ENCODE data around the gene DNAI4.
"Not testable (repeated sequence)": the region's sequence is repeated elsewhere in the genome, so short reads cannot be mapped to it uniquely, and the experiment has no call there.

Gene DNAI4

GRCh38 chr1:66927528-66927927 is 2.9 kb upstream of the DNAI4 start:
- no peak for FAIRE-seq

GRCh38 chr1:66925944-66926343 is 1.3 kb upstream of the DNAI4 start:
- no peak for FAIRE-seq

GRCh38 chr1:66925558-66925910 is 878 bp upstream of the DNAI4 start:
- no peak for FAIRE-seq

DNA sequence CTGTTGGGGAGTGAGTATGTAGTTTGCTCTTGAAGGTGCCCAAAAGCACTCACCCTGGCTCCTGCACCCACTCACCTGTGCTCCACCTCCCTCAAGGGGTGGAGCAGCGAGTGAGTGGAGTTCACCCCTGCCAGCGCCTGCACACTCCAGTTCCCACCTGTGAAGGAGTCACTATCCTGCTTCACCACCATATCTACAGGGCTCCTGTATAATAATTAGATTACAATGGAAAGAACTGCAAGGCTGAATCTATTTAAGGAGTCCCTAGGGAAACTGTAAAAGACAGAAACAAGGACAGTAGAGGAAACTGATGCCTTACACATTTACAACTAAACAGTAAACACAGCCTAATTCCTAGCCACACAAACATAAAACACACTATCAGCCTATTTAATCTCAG is 4.1 kb downstream of the DNAI4 start:
- no peak for FAIRE-seq

GRCh38 chr1:66919828-66920227 is 4.8 kb downstream of the DNAI4 start:
- no peak for FAIRE-seq

DNA sequence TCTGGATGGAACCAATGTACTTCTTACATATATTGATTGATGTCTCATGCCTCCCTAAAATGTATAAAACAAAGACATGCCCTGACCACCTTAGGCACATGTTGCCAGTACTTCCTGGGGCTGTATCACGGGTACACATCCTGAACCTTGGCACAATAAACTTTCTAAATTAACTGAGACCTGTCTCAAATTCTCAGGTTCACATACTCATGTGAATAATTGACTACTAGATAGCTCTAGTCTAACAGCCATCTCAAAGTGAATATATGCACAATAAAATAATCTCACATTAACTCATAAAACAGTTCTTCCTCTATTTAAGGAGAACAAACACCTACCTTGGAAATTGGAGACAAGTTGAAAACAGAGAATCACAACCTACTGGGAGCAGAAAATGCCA is 5.6 kb downstream of the DNAI4 start:
- FAIRE-seq, result no peak

- no peak for FAIRE-seq
These were observed 7.2 kb downstream of the DNAI4 start for GRCh38 chr1:66917476-66917875.

- FAIRE-seq, result no peak
These were observed 8.3 kb downstream of the DNAI4 start for GRCh38 chr1:66916320-66916719.

DNA sequence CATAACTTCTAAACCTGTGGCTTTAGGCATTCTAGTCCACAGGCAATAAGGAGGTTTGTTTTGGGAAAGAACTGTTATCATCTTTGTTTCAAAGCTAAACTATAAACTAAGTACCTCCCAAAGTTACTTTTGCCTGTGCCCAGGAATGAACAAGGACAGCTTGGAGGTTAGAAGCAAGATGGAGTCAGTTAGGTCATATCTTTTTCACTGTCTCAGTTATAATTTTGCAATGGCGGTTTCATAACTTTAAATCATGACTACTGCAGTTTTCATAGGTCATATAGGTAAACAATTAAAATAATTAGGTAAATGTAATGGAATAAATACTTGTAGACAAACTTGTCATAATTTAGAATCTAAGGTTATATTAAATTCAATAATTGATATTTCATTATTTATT is 9.5 kb downstream of the DNAI4 start:
- FAIRE-seq, result peak; percentile 79

GRCh38 chr1:66893712-66894111 is 30.9 kb downstream of the DNAI4 start:
- no peak for FAIRE-seq

DNA sequence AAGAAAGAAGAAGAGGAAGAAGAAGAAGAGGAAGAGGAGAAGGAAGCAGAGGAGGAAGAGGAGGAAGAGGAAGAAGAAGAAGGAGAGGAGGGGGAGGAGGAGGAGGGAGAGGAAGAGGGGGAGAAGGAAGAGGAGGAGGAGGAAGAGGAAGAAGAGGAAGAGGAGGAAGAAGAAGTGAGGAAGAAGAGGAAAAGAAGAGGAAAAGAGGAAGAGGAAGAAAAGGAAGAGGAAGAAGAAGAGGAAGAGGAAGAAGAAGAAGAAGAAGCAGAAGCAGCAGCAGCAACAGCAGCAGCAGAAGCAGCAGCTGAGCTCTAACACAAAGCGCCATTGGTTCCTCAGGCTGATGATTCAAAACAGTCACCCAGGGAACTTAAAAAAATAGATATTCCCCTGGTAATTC is 34.0 kb downstream of the DNAI4 start:
- no peak for FAIRE-seq

GRCh38 chr1:66889030-66889429 is 35.6 kb downstream of the DNAI4 start:
- no peak for FAIRE-seq

GRCh38 chr1:66876664-66877063 is 48.0 kb downstream of the DNAI4 start:
- FAIRE-seq, result no peak

- FAIRE-seq, result no peak
These were observed 51.5 kb downstream of the DNAI4 start for GRCh38 chr1:66873111-66873510.

DNA sequence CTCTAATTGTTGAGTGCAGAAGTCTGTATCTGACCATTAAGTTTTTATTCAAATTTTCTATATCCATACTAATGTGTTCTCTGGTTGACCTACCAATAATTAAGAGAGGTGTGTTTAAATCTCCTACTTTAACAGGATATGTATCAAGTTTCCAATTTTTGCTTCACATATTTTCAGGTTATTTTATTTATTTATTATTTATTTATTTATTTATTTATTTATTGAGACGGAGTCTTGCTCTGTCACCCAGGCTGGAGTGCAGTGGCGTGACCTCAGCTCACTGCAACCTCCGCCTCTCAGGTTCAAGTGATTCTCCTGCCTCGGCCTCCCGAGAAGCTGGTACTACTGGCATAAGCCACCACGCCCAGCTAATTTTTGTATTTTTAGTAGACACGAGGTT is 52.6 kb downstream of the DNAI4 start:
- not testable (repeated sequence) for FAIRE-seq

DNA sequence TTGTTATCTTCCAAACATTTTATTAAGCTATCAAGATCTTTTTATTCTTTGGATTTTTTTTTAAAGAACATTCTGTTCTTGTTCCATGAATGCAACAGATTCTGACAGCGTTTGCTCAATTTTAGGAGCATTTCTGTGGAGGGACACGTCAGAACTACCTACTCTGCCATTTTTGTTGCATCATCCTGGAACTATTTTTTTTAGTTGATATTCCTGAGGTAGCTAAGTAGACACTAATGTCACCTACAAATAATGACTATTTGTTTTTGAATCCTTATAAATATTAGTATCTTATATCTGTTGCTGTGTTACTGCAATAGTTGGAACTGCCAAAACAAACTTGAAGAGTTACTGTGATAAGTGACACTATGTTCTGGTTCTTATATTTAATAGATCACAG is 57.2 kb downstream of the DNAI4 start:
- no peak for FAIRE-seq

DNA sequence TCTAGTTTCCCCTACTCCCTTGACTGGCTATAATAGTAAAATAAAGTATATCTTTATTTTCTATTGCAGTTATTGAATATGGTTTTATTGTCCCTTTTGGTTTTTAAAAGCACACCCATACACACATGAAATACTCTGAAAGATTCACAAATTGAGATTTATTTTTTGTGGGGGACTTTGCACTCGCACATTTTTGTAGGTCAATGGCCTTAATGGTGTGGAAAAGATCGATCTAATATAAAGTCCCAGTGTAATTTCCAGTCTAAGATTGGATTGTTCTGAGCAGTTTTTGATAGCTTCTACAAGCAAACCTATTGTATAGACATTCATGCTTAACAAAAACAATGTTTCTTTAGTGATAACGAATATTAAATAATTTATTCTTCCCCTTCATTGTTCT is 64.1 kb downstream of the DNAI4 start:
- FAIRE-seq, result no peak

DNA sequence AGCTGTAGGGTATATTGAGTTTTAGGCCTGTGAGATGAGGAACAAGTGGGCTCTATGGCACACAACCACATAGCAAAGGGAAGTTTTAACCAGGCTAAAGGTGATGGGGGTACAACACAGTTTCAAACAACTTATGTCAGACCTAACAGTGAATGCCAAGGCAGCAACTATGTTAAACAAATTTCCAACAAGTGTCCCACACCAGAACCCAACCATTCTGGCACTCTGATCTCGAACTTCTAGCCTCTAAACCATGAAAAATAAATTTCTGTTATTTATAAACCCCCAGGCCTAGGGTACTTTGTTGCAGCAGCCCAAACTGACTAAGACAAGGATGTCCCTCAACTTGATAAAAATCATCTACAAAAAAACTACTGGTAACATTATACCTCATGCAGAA is 71.3 kb downstream of the DNAI4 start:
- no peak for FAIRE-seq

GRCh38 chr1:66852870-66853269 is 71.8 kb downstream of the DNAI4 start:
- no peak for FAIRE-seq

- FAIRE-seq, result no peak
These were observed 73.7 kb downstream of the DNAI4 start for GRCh38 chr1:66850989-66851388.

- FAIRE-seq, result no peak
These were observed 76.5 kb downstream of the DNAI4 start for GRCh38 chr1:66848193-66848592.

DNA sequence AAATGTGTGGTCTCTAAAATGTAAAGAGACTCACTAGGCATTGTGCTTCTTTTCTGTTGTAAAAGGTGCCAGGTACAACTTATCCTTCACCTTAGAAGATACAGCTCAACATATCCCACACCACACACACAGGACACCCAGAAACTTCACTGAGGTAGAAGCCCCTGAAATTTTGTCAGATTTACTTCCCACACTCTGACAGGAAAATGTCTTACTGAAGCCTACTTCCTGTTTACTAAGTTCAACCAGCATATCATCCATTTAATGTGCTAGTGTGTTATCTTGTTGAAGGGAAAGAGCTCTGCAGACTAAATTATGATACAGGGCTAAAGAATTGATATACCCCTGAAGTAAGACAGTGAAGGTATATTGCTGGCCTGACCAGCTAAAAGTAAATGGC is 83.7 kb downstream of the DNAI4 start:
- FAIRE-seq, result no peak

GRCh38 chr1:66834926-66835325 is 89.7 kb downstream of the DNAI4 start:
- no peak for FAIRE-seq

GRCh38 chr1:66833112-66833511 is 91.5 kb downstream of the DNAI4 start:
- no peak for FAIRE-seq

DNA sequence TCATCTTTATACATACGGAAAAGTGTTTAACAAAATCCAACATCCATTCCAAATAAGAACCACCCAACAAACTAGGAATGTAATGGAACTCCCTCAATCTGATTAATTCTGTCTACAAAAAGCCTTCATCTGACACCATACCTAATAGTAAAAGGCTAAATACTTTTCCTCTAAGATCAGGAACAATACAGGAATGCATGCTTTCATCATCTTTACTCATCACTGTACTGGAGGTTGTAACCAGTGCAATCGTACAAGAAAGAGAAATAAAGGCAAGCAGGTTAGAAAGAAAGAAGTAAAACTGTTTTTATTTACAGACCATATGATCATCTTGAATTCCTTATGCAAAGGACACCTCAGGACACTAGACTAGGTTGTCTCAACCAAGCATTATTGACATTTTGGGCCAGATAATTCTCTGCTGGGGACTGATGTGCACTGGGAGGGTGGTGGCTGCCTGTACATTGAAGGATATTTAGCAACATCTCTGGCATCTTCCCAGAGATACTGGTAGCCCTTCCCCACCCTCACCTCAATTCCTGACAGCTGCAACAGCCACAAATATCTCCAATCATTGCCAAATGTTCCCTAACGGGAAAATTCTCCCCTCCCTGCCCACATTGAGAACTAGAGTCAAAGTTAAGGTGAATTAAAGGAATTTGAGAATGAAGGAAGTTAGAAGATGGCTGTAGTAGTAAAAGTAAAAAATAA is 93.0 kb downstream of the DNAI4 start:
- FAIRE-seq, result no peak

DNA sequence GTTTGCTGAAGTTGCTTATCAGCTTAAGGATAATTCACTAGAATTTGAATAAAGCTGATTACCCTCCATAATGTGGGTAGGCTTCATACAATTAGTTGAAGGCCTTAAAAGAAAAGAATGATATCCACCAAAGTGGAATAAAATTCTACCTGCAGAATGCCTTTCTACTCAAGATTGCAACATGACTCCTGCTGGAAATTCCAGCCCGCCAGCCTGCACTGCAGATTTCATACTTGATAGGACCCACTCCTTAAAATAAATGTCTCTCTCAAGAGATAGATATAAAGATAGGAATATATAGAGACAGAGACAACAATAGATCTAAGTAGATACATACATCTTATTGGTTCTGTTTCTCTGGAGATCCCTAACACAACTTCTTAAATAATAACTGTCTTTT is 99.9 kb downstream of the DNAI4 start:
- no peak for FAIRE-seq
